Measurements from ENCODE around the gene SPON1. TPM values are rescaled to one million over a fixed set of nuclear protein-coding genes. Genes with fewer than 3 reads are reported as not detected.
"Not testable (repeated sequence)": the region's sequence is repeated elsewhere in the genome, so short reads cannot be mapped to it uniquely, and the experiment has no call there.

SPON1 gene
- total RNA-seq, 1 donor from 2014 or later, result 76.8 TPM

DNA sequence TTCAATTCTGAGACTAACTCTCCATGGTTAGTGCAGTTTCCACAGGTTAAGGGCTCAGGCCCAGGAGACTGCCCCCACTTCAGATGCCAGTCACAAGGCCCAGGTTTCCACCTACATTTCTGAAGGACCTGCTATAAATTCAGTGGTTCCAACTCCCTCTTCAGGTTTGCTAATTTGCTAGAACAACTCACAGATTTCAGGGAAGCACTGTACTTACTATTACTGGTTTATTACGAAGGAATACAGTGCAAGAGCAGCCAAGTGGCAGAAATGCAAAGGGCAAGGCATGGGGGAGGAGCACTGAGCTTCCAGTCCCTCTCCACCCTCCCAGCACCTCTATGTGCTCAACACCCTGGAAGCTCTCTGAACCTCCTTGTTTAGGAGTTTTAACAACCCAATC is 39.3 kb upstream of the SPON1 start:
- no peaks in the 10 kb centered on the region for H3K9me3 ChIP-seq
- H3K27ac ChIP-seq, result peak overlapping the region; percentile 19
- H3K4me1 ChIP-seq, result peaks cover 4% of the 10 kb centered on the region
- H3K4me3 ChIP-seq, result no peak overlapping the region
- H3K27me3 ChIP-seq, result no peaks in the 10 kb centered on the region
- H3K36me3 ChIP-seq, result no peaks in the 10 kb centered on the region
- intact Hi-C loops (cut with DNase I), result no loop called here
- TF ChIP-seq, protein P1, sequence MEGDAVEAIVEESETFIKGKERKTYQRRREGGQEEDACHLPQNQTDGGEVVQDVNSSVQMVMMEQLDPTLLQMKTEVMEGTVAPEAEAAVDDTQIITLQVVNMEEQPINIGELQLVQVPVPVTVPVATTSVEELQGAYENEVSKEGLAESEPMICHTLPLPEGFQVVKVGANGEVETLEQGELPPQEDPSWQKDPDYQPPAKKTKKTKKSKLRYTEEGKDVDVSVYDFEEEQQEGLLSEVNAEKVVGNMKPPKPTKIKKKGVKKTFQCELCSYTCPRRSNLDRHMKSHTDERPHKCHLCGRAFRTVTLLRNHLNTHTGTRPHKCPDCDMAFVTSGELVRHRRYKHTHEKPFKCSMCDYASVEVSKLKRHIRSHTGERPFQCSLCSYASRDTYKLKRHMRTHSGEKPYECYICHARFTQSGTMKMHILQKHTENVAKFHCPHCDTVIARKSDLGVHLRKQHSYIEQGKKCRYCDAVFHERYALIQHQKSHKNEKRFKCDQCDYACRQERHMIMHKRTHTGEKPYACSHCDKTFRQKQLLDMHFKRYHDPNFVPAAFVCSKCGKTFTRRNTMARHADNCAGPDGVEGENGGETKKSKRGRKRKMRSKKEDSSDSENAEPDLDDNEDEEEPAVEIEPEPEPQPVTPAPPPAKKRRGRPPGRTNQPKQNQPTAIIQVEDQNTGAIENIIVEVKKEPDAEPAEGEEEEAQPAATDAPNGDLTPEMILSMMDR (IDR thresholded peaks at IDR 0.05), result peak; percentile 7
- DNase-seq (no peak), ATAC-seq (peak; percentile 78)

DNA sequence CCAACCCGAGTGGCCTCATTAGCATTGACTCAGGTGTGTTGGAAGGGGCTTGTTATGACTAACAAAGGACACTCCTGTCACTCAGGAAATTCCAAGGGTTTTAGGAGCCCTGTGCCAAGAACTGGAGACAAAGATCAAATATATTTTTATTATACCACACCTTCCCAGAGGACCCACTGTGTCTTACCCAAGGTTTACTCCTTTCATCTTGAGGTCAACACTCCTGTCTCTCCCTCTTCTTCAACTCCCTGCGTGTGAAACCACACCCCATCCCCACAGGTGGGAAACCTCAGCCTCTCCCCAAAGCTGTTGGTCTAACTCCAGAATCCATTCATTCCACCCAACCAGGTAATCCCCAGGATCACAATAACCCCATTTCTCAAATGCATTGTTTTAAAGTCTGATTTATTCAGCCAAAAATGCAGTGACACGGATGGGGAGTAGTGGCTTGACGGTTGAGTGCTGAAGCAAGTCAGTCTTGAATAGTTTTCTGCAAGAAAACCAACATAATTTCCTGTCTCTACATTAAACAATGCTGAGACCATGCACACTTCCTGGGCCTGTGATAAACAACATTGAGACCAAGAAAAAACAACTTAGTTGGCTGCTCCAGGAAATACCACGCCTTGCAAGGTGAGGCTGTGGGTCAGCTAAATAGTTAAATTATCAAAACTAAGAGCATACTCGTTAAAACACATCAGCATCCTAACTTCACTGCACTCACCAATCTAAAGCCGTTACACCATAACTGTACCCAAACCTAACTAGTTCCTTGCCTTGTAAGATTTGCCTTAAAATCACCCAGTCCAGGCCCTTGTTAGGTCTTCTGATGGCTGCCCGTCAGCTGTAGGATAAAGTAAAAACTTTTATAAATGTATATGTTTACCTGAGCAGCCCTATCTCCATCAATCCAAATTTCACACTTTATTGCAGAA is 38.5 kb upstream of the SPON1 start:
- TF ChIP-seq, protein P1 (IDR thresholded peaks at IDR 0.05), result no peak

DNA sequence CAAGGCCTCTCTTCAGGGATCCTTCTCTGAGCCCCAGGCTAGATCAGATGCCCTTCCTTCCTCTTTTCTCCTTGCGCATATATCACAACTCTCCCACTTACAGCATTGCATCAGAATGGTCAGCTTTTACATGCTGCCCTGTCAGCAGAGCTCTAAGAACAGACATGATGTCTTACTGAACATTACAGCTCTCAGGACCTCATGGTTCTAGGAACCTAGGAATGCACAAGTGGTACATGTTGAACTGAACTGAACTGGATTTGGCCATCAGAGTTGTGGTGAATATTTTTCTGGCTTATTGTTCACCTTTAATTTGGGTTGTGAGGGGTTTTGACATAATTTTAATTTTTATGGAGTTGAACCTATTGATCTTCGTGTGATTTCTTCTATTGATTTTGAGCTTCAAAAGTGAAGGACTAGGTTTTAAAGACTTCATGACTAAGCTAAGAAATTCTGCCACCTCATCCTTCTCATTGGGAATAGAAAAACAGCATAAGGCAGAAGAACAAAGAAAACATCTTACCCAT is 37.7 kb upstream of the SPON1 start:
- peak; percentile 86 for ATAC-seq

More for the DNA sequence above, 38.5 kb upstream of the SPON1 start:
- H3K4me3 ChIP-seq, result no peak overlapping the region
- no peaks in the 10 kb centered on the region for H3K27me3 ChIP-seq
- DNase-seq (no peak), ATAC-seq (no peak)
- intact Hi-C loops (cut with DNase I), result no loop called here
- H3K27ac ChIP-seq, result peak overlapping the region; percentile 19
- H3K9me3 ChIP-seq, result no peaks in the 10 kb centered on the region
- peaks cover 7% of the 10 kb centered on the region for H3K4me1 ChIP-seq
- H3K36me3 ChIP-seq, result no peaks in the 10 kb centered on the region

DNA sequence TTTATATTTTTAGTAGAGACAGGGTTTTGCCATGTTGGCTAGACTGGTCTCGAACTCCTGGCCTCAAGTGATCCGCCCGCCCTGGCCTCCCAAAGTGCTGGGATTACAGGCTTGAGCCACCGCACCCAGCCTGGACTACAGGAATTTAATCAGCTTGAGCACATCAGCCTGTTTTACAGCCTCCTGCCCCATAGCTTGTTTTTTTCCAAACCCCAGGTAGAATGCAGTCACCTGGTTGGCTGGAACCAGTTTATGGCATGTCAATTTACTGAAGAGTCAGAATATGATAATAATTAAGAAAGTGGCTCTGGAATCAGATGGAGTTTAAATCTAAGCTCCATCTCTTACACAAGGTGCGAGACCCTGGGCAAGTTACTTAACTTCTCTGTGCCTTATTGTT is 36.2 kb upstream of the SPON1 start:
- H3K27ac ChIP-seq; H3K36me3 ChIP-seq; H3K4me3 ChIP-seq; ATAC-seq; DNase-seq; intact Hi-C loops (cut with DNase I); H3K27me3 ChIP-seq; H3K9me3 ChIP-seq: not testable (repeated sequence)
- peaks cover 12% of the 10 kb centered on the region for H3K4me1 ChIP-seq

More for the DNA sequence above, 37.7 kb upstream of the SPON1 start:
- DNase-seq, result no peak
- intact Hi-C loops (cut with DNase I), result no loop called here
- no peak overlapping the region for H3K27ac ChIP-seq
- H3K36me3 ChIP-seq, result no peaks in the 10 kb centered on the region
- no peak overlapping the region for H3K4me3 ChIP-seq
- peaks cover 12% of the 10 kb centered on the region for H3K4me1 ChIP-seq
- no peaks in the 10 kb centered on the region for H3K27me3 ChIP-seq
- TF ChIP-seq, protein P1 (IDR thresholded peaks at IDR 0.05), result no peak
- no peaks in the 10 kb centered on the region for H3K9me3 ChIP-seq

DNA sequence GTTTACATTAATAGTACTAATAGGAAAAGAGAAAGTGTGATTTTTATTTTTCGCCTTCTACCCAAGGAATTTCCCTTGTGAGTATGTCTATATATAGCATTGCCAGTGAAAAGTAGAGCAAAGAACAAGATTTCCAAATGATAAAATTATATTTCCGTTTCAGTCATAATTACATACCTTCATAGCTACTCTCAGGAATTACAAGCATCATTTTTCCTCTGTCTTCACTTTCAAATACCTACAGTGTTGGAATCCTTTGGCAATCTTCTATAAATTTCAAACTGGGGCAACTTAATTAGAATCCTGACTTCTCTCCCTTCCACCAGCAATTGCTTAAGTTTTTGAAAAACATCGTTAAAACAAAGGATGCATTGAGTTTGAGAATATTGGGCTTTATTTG is 35.5 kb upstream of the SPON1 start:
- no peak overlapping the region for H3K4me3 ChIP-seq
- no peak for ATAC-seq
- no peak overlapping the region for H3K27ac ChIP-seq
- TF ChIP-seq, protein P1 (IDR thresholded peaks at IDR 0.05), result no peak
- H3K4me1 ChIP-seq, result peaks cover 12% of the 10 kb centered on the region
- no peaks in the 10 kb centered on the region for H3K27me3 ChIP-seq
- intact Hi-C loops (cut with DNase I), result no loop called here
- H3K36me3 ChIP-seq, result no peaks in the 10 kb centered on the region
- DNase-seq, result no peak
- no peaks in the 10 kb centered on the region for H3K9me3 ChIP-seq

DNA sequence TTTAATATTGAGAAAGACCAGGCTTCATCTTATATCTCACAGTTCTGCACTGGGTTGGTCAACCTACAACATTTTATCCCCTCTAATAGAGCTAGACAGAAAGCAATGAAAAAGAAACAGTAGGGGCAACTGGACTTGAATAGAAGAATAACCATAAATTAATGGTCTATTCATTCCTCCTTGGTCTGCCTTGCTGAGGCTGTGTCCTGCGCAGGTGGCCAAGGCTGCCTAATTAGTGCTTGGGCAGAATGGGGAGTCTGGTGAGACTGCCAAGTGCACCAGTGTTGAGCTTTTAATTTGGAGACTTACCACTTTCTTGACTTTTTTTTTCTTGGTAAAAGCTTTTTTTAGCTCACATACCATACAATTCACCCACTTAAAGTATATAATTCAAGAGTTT is 35.0 kb upstream of the SPON1 start:
- Histone ChIP-seq H3K9me3 (no peaks in the 10 kb centered on the region), H3K4me1 (peaks cover 12% of the 10 kb centered on the region), H3K4me3 (no peak overlapping the region), H3K36me3 (no peaks in the 10 kb centered on the region), H3K27me3 (no peaks in the 10 kb centered on the region), H3K27ac (no peak overlapping the region)
- intact Hi-C loops (cut with DNase I), result no loop called here
- TF ChIP-seq, protein P1 (IDR thresholded peaks at IDR 0.05), result no peak
- no peak for ATAC-seq
- no peak for DNase-seq

Data from upper lobe of right lung (tissue), 1 donor.